GM13976 (cell line): ENCODE measurements around the gene PTPRM.

Source experiments
- DNase-seq: peaks from one replicate; pipeline ENCODE4 v3.0.0; 2012; ENCODE audit warnings: low spot score
- in situ Hi-C: fragments of 300-500 bp; cut with MboI; formaldehyde crosslinking; loops from one replicate; pipeline ENCODE4 v1.12.0; 2022; ENCODE audit warnings: low sequenced_read_pairs, mixed read lengths, inconsistent platforms; ENCODE audit not compliant: unreplicated experiment
- TF ChIP-seq, protein P1 (sequence below): IDR thresholded peaks from 2 replicates; pipeline ENCODE4 v1.5.1; 2012; ENCODE audit warnings: borderline replicate concordance, mild to moderate bottlenecking; ENCODE audit not compliant: insufficient read depth; ENCODE audit errors: extremely low read depth, missing control alignments, control extremely low read depth

The PTPRM gene

DNA sequence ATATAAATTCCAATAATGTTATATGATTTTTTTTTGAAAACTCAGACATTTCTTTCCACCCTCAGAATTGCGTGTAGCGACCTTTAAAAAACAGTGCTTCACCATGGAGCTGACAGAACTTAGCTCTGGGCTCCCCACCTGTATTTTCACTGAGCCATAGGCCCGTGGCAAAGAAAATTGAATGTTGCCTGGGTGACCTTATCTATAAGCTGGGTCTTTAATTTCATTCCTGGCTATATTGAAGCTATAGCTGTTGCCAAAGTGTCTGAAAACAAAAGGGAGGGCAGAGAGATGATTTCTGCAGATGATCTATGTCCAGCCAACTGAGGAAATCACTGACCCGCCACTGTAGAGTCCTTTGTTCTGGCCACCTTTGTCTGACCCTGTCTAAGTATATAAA lies 411.7 kb downstream of the PTPRM start:
- TF ChIP-seq, protein P1, sequence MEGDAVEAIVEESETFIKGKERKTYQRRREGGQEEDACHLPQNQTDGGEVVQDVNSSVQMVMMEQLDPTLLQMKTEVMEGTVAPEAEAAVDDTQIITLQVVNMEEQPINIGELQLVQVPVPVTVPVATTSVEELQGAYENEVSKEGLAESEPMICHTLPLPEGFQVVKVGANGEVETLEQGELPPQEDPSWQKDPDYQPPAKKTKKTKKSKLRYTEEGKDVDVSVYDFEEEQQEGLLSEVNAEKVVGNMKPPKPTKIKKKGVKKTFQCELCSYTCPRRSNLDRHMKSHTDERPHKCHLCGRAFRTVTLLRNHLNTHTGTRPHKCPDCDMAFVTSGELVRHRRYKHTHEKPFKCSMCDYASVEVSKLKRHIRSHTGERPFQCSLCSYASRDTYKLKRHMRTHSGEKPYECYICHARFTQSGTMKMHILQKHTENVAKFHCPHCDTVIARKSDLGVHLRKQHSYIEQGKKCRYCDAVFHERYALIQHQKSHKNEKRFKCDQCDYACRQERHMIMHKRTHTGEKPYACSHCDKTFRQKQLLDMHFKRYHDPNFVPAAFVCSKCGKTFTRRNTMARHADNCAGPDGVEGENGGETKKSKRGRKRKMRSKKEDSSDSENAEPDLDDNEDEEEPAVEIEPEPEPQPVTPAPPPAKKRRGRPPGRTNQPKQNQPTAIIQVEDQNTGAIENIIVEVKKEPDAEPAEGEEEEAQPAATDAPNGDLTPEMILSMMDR: no peak
- no peak for DNase-seq
- in situ Hi-C loops: no loop called here

DNA sequence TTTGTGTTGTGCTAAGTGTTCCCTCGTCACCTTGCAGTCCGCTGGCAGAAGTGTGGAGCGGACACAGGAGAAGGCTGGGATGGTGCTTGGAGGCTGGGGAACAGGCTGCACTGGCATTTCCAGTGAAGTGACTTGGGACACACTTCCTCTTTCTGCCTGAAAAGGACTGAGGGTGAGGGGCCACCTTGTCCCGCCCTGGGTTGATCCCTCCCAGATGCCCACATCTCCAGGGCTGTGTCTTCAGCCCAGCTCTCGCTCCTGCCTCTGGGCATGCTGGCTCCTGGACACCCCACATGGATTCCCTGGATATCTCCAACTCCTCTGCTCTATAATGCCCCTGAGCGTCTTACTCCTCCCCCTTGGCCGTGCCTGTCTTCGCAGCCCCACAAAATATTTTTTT lies 412.6 kb downstream of the PTPRM start:
- TF ChIP-seq, protein P1: no peak
- in situ Hi-C loops: no loop called here
- no peak for DNase-seq

DNA sequence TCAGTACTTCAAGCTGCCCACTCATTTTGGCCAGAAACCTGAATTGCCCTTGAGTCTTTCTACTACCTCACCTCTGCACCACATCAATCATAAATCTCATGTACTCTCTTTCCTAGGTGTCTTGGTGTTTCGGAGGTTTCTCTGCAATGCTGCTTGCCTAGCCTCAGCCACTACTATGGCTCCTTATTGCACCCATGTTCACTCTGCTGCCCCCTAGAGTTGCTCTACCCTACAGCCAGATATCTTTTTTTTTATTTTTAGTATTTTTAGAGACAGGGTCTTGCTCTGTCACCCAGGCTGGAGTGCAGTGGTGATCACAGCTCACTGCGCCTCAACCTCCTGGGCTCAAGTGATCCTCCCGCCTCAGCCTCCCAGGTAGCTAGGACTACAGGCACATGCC lies 413.0 kb downstream of the PTPRM start:
- DNase-seq: no peak
- in situ Hi-C loops: no loop called here
- TF ChIP-seq, protein P1: no peak

DNA sequence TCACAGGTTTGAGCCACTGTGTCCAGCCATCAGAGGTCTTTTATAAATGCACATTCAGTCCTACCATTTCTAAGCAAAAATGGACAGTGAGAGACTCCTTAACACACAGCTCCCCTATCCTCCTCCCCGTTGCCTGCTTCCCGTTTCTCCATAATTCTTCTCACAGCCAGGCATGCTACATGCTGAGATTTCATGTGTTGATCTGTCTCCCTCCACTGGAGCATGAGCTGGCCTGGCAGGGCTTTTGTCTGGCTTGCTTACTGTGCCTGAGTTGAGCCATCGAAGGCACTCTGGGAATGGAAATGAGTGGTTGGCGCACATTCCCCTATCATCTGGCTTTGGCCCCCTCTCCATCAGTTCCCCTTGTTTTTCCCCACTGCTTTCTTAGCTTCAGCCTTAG lies 413.5 kb downstream of the PTPRM start:
- TF ChIP-seq, protein P1: no peak
- in situ Hi-C loops: no loop called here
- DNase-seq: no peak

DNA sequence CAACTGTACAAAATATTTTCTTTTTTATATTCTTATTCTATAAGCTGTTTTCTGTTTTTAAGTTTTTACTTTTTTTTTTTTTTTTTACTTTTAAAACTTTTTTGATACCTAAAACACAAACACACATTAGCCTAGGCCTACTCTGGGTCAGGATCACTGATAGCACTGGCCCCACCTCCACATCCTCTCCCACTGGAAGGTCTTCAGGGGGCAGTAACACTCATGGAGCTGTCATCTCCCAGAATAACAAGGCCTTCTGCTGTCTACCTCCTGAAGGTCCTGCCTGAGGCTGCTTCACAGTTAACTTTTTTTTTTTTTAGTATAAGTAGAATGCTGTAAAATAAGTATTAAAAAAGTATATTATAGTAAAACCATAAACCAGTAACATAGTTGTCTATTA lies 415.1 kb downstream of the PTPRM start:
- TF ChIP-seq, protein P1: no peak
- in situ Hi-C loops: no loop called here
- DNase-seq: no peak

DNA sequence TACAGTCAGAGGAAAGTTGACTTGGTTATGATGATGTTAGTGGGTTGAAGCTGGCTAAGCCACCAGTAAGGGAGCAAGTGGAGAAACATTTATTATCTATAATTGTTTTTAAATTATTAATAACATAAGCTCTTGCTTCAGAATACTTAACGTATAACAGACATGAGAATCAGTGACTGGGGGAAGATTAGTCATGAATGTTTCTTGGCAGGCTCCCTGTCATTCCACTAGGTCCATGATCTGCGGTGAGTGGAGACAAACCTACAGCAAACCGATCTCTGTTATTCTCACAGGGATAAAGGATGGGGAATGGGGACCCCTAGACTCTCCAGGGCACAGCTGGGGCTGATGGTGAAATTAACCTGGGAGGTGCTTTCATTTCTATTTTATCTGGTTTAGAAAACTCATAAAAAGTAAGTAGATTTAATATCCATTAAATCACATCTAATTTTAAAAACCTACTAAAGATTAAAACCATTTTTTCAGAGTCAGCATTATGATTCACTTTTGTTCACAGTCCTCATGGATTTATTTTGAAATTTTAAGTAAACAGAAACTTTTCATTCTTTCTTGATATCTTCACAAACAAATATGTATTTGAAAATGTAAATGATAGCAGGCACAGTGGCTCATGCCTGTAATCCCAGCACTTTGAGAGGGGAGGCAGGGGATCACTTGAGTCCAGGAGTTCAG lies 420.3 kb downstream of the PTPRM start:
- TF ChIP-seq, protein P1: no peak
- DNase-seq: no peak
- in situ Hi-C loops: no loop called here
